BE2C (cell line): ENCODE measurements around the gene RCCD1.

ENCODE experiments used
- DNase-seq: peaks from one replicate; pipeline ENCODE4 v3.0.0-alpha.2; 2020
- H3K27me3 ChIP-seq: fragments of 250-450 bp; sonication (Bioruptor Pico); 2 replicates; pipeline ENCODE4 v1.5.1; 2020; ENCODE audit warnings: mild to moderate bottlenecking
- H3K36me3 ChIP-seq: fragments of 250-450 bp; sonication (Bioruptor Pico); 2 replicates; pipeline ENCODE4 v1.5.1; 2020; ENCODE audit warnings: mild to moderate bottlenecking
- H3K4me1 ChIP-seq: fragments of 250-450 bp; sonication (Bioruptor Pico); 2 replicates; pipeline ENCODE4 v1.5.1; 2020
- H3K4me3 ChIP-seq: 2 replicates; pipeline ENCODE4 v1.5.1; 2011; ENCODE audit warnings: low read depth, low read length
- H3K9me3 ChIP-seq: fragments of 250-450 bp; sonication (Bioruptor Pico); 2 replicates; pipeline ENCODE4 v1.5.1; 2020
- CTCF ChIP-seq: IDR thresholded peaks from 2 replicates; pipeline ENCODE4 v1.5.1; 2012; ENCODE audit warnings: mild to moderate bottlenecking, low read depth, low read length

The RCCD1 gene

GRCh38 chr15:90990446-90990845, 35.8 kb downstream of the RCCD1 start:
- Histone ChIP-seq H3K4me1 (peaks cover 4% of the 10 kb centered on the region), H3K9me3 (no peaks in the 10 kb centered on the region), H3K4me3 (no peak overlapping the region), H3K36me3 (peaks cover 12% of the 10 kb centered on the region), H3K27me3 (no peaks in the 10 kb centered on the region)
- no peak for DNase-seq
- no peak for TF ChIP-seq CTCF

GRCh38 chr15:90991587-90992285, 37.1 kb downstream of the RCCD1 start:
- Histone ChIP-seq H3K9me3 (no peaks in the 10 kb centered on the region), H3K27me3 (no peaks in the 10 kb centered on the region), H3K36me3 (peaks cover 3% of the 10 kb centered on the region; the same call in 1 of the 2 replicates), H3K4me3 (0 out of 2 replicates have a peak overlapping the region, but pooled peaks have one; percentile 0), H3K4me1 (peaks cover 4% of the 10 kb centered on the region)
- no peak for DNase-seq
- TF ChIP-seq CTCF, result no peak

- TF ChIP-seq CTCF, result no peak
- Histone ChIP-seq H3K9me3 (no peaks in the 10 kb centered on the region), H3K4me3 (peak overlapping the region; percentile 82), H3K36me3 (peaks cover 10% of the 10 kb centered on the region), H3K27me3 (no peaks in the 10 kb centered on the region), H3K4me1 (no peaks in the 10 kb centered on the region)
- DNase-seq, result no peak
Measured at GRCh38 chr15:90994059-90994416, 39.4 kb downstream of the RCCD1 start.

GRCh38 chr15:90994417-90995311, 40.0 kb downstream of the RCCD1 start, which contains the start of gene PRC1:
TSS of gene PRC1 (minus strand) at chr15:90994535. CDS start at chr15:90994417, 118 bp downstream.
- TF ChIP-seq CTCF, result no peak
- peaks cover 14% of the 10 kb centered on the region for H3K36me3 ChIP-seq
- no peaks in the 10 kb centered on the region for H3K27me3 ChIP-seq
- H3K4me1 ChIP-seq, result no peaks in the 10 kb centered on the region
- H3K4me3 ChIP-seq, result peak within 1 kb of the TSS; percentile 82
- no peaks in the 10 kb centered on the region for H3K9me3 ChIP-seq
- DNase-seq, result peak; percentile 99

GRCh38 chr15:90998737-90999136, 44.1 kb downstream of the RCCD1 start:
- TF ChIP-seq CTCF, result no peak
- Histone ChIP-seq H3K4me1 (no peaks in the 10 kb centered on the region), H3K36me3 (peaks cover 30% of the 10 kb centered on the region), H3K4me3 (no peak overlapping the region), H3K9me3 (no peaks in the 10 kb centered on the region), H3K27me3 (no peaks in the 10 kb centered on the region)
- DNase-seq, result no peak
